ENCODE measurements around the gene NDUFB1. TPM values are rescaled to one million over a fixed set of nuclear protein-coding genes. Genes with fewer than 3 reads are reported as not detected.
A peak's percentile ranks its signal among the peaks of the same experiment; 100 is the strongest.

Gene NDUFB1
- polyA plus RNA-seq (ENCODE audit: insufficient read length in 10 of 10) = 100 to 1,000 TPM in 9 of 10 donors, 10 to 100 TPM in 1; 91.9 to 139 (median 112) TPM
- long read RNA-seq, donor 1, transcript NDUFB1-201 (3 exons, 528 nt) = major isoform, 104 of 137 reads
- long read RNA-seq, donor 1, transcript NDUFB1-203 (2 exons, 1,333 nt) = minor isoform, 30 of 137 reads
- long read RNA-seq, donor 1, partial matches to known transcripts = 0 of 137 reads
- long read RNA-seq, donor 1, other reads (novel, unspliced or antisense) = 0 of 137 reads
- long read RNA-seq, donor 2, transcript NDUFB1-201 (3 exons, 528 nt) = major isoform, 91 of 110 reads
- long read RNA-seq, donor 2, transcript NDUFB1-203 (2 exons, 1,333 nt) = minor isoform, 18 of 110 reads
- long read RNA-seq, donor 2, partial matches to known transcripts = 0 of 110 reads
- long read RNA-seq, donor 2, other reads (novel, unspliced or antisense) = 0 of 110 reads
- long read RNA-seq, donor 3 = 0 reads
- long read RNA-seq, donor 4, transcript NDUFB1-203 (2 exons, 1,333 nt) = minor isoform, 12 of 105 reads
- long read RNA-seq, donor 4, transcript NDUFB1-201 (3 exons, 528 nt) = major isoform, 91 of 105 reads
- long read RNA-seq, donor 4, partial matches to known transcripts = 0 of 105 reads
- long read RNA-seq, donor 4, other reads (novel, unspliced or antisense) = 0 of 105 reads
- long read RNA-seq, donor 5, transcript NDUFB1-203 (2 exons, 1,333 nt) = minor isoform, 17 of 146 reads
- long read RNA-seq, donor 5, transcript NDUFB1-201 (3 exons, 528 nt) = major isoform, 123 of 146 reads
- long read RNA-seq, donor 5, transcript NDUFB1-202 (4 exons, 454 nt) = minor isoform, 6 of 146 reads
- long read RNA-seq, donor 5, partial matches to known transcripts = 0 of 146 reads
- long read RNA-seq, donor 5, other reads (novel, unspliced or antisense) = 0 of 146 reads
- long read RNA-seq, donor 6, transcript NDUFB1-202 (4 exons, 454 nt) = minor isoform, 6 of 115 reads
- long read RNA-seq, donor 6, transcript NDUFB1-201 (3 exons, 528 nt) = major isoform, 81 of 115 reads
- long read RNA-seq, donor 6, transcript NDUFB1-203 (2 exons, 1,333 nt) = minor isoform, 28 of 115 reads
- long read RNA-seq, donor 6, partial matches to known transcripts = 0 of 115 reads
- long read RNA-seq, donor 6, other reads (novel, unspliced or antisense) = 0 of 115 reads
- long read RNA-seq, donor 7, transcript NDUFB1-201 (3 exons, 528 nt) = major isoform, 67 of 85 reads
- long read RNA-seq, donor 7, transcript NDUFB1-203 (2 exons, 1,333 nt) = minor isoform, 18 of 85 reads
- long read RNA-seq, donor 7, partial matches to known transcripts = 0 of 85 reads
- long read RNA-seq, donor 7, other reads (novel, unspliced or antisense) = 0 of 85 reads
- long read RNA-seq, donor 8, transcript NDUFB1-201 (3 exons, 528 nt) = major isoform, 65 of 88 reads
- long read RNA-seq, donor 8, transcript NDUFB1-203 (2 exons, 1,333 nt) = minor isoform, 22 of 88 reads
- long read RNA-seq, donor 8, partial matches to known transcripts = 0 of 88 reads
- long read RNA-seq, donor 8, other reads (novel, unspliced or antisense) = 0 of 88 reads
- long read RNA-seq, donor 9, transcript NDUFB1-201 (3 exons, 528 nt) = major isoform, 16 of 19 reads
- long read RNA-seq, donor 9, partial matches to known transcripts = 0 of 19 reads
- long read RNA-seq, donor 9, other reads (novel, unspliced or antisense) = 0 of 19 reads

DNA sequence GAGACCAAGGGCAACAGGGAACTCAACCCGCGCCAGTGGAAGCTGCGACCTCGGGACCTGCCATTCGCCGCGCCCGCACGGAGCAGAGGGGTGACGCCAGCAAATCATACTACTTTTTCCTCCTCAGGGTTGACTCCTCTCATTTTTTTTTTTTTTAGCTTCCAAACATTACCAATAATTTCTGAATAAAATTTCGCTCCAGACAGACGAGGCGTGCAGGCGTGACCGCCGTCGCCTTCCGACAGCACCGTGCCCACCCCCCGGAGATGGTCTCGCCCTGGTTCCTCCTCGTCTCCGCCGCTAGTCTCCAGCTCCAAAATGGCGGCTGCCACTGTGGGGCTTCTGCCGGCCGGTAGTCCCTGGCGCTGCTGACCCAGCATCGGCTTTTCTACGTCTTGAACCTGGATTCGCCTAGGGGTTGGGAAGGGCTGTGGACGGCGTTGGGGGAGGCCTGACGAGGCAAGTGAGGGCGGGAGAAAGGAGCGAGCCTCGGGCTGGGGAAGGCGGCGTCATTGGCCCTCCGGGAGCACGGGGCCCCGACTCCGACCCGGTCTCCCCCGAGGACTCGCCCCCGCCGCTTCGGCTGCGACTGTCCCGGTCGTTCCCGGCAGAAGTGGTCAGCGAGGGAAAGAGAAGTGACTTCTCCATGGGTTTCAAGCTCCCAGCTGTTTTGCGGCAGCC is at the start of gene NDUFB1, which contains the start of gene CPSF2:
TSS of gene NDUFB1 (minus strand) at position 37 of the 681 bp plus-strand sequence. CDS start 4,069 bp downstream, outside the sequence.
TSS of gene CPSF2 (plus strand) at position 300 of the 681 bp plus-strand sequence. CDS start 9,016 bp downstream, outside the sequence.
- DNase-seq = peak; percentile 79 to 96 (median 88)

DNA sequence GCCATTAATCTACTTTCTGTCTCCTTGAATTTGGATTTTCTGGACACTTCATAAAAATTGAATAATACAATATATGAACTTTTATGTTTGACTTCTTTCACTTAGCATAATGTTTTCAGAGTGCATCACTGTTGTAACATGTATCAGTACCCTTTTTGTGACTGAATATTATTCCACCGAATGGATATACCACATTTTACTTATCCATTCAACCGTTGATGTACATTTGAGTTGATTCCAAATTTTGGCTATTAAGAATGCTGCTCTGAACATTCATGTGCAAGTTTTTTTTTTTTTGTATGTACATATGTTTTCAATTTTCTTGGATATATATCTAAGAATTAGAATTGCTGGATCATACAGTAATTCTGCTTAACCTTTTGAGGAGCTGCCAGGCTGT is 43.5 kb upstream of the NDUFB1 start:
- no peak for DNase-seq

DNA sequence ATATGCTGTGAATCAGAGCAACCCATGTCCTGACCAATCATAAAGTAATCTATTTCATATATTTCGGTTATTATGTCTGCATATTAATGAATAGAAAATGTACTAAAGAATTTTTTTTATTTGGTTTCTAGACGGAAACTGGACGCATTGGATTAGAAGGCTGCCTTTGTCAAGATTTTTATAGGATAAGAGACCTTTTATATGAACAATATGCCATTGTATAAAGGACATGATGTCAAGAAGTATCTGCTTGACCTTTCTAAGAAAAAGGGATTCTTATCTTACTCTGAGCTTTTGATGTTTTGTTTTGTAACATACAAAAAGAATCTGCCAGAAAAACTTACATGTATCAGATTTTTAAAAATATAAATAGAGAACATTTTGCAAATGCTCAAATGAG is 40.0 kb upstream of the NDUFB1 start:
- DNase-seq = no peak

DNA sequence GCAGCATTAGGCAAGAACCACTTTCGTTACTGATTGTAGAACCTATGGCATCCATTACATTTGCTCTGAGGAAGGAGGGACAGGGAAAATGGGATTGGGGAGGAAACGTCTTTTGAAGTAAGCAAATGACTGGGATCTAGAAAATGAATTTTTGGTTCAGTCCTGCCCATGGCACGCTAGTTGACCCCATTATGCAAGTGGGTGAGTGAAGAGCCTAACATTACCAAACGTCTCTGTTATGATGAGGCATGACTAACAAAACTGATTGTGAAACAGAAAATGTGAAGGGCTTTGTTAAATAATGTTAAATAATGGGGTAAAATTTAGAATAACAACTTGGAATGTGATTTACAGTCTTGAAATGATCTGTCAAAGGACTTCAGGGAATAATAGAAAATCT is 39.1 kb upstream of the NDUFB1 start:
- DNase-seq = peak in 1 of 3 donors; percentile 38

DNA sequence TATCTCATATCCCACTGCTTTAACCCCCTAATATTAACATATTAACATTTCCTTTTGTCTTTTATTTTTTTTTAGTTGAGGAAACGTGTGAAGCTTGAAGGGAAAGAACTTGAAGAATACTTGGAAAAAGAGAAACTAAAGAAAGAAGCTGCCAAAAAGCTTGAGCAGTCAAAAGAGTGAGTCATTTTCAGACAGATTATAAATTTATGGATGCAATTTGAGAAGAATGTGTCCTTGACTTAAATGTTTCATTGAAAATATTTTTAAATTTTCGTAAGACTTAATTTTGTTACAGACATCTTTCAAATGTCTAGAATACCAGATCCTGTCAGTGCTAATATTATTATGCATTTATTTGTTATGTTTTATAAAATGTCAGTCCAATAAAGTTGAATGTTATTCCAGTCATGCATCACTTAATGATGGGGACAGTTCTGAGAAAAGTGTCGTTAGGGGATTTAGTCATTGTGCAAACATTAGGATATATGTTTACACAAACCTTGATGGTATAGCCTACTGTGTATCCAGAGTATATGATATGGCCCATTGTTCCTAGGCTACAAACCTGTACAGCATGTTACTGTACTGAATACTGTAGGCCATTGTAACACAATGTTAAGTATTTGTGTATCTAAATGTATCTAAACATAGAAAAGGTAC is 32.9 kb upstream of the NDUFB1 start:
- DNase-seq = no peak

DNA sequence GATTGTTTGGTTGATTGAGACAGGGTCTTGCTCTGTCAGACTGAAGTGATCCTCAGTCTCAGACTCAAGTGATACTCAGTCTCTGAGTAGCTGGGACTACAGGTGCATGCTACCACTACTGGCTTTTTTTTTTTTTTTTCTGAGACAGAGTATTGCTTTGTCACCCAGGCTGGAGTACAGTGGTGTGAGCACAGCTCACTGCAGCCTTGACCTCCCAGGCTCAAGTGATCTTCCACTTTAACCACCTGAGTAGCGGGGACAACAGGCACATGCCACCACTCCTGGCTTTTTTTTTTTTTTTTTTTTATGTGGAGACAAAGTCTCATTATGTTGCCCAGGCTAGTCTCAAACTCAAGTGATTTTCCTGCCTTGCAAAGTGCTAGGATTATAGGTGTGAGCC is 32.1 kb upstream of the NDUFB1 start:
- no peak for DNase-seq

DNA sequence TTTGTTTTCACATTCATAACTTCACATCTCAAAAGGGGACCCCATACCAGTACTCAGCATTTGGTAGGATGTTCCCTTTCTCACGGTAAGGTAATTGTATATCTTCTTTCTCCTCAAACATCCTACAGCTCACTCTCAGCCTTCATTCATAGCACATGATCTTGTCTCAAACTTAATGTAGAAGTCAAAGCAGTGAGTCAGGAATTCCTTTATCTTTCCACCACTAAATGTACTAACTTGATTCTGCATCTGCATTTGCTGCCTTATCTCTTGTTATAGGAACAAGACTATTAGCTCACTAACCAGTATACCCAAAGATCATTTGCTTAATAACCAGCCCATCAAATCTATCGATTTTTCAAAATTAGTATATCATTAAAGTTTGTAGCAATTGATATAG is 23.2 kb upstream of the NDUFB1 start:
- no peak for DNase-seq

DNA sequence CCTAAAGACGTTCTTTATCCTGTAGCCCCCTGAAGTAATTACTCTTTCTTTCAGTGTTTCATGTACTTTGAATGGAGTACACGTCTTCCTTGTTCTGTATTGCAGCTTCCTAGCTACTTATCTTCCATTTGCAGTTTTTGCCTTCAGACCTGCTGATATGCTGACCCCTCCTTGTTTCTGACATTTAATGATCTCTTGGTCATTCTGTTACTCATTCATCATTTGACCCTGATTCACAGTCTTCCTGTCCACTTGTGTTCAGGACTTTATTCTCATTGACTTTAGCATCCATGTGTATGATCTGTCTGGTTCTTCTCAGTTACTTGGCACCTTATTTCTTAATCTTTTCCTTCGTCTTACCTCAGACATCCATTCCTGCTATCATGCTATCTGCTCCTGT is 22.5 kb upstream of the NDUFB1 start:
- DNase-seq = no peak

DNA sequence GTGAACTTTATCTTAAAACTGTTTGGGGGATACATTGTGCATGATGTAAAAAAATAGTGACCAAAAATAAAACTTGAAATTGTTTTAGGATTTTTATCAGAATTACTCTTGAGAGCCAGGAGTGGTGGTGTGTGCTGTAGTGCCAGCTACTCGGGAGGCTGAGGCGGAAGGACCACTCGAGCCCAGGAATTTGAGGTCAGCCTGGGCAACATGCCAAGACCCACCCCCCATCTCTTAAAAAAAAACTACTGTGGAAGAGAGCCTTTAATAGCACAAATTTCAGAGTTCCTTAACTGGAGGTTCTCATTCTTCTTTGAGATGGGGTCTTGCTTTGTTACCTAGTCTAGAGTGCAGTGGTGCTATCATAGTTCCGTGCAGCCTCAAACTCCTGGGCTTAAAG is 21.8 kb upstream of the NDUFB1 start:
- DNase-seq = no peak

DNA sequence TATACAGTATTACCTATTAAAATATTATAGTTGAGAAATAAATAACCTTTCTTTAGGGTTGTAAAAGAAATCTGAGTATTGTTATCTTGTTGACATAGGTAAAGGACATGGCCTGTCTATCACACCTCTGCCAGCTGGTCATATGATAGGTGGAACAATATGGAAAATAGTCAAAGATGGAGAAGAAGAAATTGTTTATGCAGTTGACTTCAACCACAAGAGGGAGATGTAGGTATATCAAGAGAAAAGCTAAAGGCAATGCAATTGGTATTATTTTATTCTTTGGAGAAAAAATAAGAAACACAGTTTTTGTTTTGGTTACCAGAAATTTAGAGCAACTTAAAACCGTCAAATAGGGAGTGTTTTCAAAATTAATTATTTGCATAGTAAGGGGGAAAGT is 13.8 kb upstream of the NDUFB1 start:
- peak; percentile 25 to 68 (median 31) for DNase-seq

DNA sequence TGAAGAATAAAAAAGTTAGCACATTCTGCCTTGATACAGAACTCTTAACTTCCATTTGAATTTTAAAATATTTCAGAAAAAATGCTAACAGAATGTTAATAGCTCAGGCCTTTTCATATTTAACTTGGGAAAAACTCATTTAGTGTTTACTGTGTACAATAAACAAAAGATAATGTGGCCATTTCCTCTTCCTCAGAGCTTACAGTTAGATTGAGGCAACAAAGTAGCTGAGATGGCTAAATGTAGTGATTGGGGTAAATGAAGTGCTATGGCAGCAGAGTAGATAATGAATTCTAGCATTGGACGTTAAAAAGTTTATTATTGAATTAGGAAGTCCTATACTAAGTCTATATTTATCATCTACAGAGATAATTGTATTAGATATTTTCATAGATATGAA is 12.9 kb upstream of the NDUFB1 start:
- no peak for DNase-seq

DNA sequence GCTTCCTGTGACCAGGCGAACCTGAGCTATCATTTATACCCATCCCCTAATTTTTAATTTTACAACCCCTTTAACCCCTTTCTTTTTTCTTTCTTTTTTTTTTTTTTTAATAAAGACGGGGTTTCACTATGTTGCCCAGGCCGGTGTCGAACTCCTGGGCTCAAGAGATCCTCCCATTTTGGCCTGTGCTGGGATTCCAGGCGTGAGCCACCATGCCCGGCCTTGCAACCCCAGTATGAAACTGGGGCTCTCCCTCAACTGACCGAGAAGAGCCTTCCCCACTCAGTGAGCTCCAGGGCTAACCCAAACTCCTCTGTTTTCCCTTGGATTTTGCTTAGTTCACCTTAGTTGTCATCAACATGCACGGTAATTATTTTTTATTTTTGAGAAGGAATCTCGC is 1.3 kb upstream of the NDUFB1 start:
- DNase-seq = no peak

DNA sequence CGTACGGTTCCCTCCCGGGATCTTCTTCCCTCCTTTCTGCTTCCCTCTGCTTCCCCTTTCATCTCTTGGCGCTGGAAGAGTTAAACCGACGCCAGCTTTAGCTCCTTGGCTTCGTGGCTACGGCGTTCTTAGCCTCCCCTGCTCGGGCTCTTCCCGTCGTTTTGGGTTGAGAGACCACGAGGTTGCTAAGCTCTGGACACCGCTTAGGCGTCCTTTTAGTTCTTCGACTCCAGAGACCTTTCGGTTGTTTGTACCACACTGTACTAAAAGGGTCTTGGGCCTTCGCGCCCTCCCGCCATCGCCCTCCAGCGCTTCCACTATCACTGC is 808 bp upstream of the NDUFB1 start:
- peak; percentile 15 to 83 (median 51) for DNase-seq

DNA sequence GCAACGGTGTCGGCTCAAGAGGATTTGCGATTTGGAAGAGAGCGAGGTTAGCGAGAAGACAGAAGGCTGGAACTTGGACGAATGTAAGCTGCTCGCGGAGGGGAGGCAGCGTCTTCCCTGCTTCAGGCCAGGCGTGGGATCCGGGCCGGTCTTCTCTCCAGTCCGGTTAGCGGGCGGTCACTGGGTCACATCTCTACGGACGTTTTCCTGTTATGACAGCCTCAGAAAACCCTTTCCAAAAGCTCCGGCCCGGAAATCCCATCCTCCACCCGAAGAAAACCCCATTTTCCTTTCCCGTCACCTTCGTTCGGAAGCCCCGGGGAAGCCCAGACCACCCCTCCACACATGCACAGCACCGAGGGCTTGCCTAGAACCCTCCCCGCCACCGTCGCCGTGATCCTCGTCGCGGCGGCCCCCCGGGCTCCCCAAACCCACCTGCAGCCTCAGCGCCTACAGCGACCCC is 268 bp downstream of the NDUFB1 start:
- DNase-seq = no peak

DNA sequence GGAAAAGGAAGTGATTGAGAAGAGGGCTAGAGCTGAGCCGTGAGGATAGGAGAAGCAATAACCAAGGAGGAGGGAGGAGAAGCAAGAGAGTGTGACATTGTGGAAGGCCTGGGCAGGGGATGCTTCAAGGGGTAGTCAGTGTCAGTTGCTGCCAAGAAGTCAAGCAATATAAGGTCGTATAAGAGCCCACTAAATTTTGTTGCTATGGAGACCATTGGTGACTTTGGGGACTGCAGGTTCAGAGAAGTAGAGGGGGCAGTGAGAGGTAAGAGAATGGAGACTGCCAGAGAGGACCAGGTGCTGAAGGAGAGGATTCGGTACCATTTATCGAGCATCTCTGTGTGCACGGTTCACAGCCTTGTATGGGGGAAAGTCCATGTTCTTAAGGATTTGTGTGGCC is 12.0 kb downstream of the NDUFB1 start:
- DNase-seq = no peak

DNA sequence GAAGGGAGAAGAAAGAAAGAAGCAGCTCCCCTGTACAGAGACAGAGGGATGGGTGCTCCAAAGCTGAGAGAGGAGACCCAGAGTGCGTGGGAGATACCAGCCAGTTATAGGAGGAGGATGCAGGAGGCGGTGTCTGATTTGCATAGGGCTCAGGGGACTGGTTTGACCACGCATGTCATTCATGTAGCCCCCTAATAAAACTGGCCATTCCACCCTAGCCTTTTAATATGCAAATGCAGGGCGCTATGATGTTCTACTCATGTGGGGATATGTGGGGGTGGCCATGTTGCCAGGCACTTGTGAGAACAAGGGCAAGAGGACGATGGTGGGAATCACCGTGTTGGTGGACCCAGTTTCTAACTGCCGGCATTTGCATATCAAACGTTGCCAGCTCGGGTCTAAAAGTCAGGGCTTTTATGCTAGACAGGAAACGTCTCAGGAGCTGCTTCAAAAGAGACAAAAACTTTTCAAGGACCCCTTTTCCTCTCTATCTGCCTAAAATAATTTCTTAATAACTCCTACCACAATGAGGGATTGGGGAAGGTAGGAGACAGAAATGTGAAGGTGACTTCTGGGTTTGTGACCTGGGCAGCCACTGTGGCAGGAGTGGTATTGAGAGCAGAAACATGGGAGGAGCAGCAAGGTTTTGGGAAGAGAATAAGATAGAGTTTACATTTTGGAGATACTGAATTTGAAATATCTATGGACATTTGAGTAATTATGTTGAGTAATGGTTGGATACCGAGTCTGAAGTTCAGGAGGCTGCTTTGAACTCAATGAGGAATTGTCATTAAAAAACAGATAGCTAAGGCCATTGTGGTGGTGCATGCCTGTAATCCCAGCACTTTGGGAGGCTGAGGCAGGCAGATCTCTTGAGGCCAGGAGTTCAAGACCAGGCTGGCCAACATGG is 12.9 kb downstream of the NDUFB1 start:
- no peak for DNase-seq

DNA sequence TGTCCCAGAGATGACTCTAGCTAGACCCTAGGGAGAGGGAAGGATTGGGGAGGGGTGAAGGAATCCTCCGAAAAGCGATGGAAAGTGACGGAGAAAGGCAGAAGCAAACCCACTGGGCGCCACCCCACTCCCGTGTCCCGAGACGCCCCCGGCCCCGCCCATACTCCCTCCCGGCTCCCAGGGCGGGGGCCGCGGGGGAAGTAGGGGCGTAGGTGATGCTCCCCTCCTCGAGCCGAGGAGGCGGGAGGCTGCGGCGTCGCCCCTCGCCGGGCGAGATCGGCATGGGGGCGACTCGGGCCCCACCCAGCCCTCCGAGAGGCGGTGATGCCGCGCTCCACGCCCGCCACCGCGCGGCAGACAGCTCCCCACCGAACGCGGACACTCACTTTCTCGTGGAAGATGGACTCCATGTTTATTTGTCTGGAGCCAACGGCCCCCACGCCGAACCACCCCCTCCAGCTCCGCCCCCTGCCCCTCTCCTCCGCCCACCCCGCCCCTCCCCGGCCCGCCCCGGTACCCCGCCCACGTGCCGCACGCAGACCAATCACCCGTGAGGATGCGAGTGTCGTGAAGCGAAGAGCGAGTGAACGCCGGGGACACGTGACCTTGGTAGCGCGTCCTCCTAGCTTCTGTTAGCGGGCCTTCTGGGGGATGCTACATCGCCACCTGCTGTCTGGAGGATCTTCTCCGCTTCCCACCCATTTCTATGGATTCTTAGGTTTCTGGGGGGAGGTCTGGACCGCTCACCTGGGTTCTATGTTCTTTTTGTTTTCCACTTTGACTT is 15.2 kb downstream of the NDUFB1 start, which contains the start of gene ATXN3:
TSS of gene ATXN3 (minus strand) at position 440 of the 784 bp plus-strand sequence. CDS start at position 410, 30 bp downstream.
- peak; percentile 98 to 99 (median 99) for DNase-seq

DNA sequence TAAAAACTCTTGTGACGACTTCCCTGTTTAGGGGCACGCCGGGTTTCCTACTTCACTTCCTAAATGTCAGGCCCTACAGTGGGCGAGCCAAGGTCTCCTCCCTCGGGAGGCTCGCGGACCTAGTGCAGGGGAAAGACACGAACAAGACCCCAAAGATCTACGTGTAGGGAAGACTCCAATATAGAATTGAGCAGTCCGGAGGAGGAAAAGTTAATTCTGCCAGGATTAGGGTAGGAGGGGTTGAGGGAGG is 15.7 kb downstream of the NDUFB1 start:
- DNase-seq = no peak
